HEK293 (cell line): ENCODE measurements around the gene CRYBG2.
"Not testable (repeated sequence)": the region's sequence is repeated elsewhere in the genome, so short reads cannot be mapped to it uniquely, and the experiment has no call there.

Source experiments
- CTCF ChIA-PET: fragments of 350-600 bp; formaldehyde crosslinking; extraction: SDS; loops from one replicate; lab custom pipeline; 2021; ENCODE audit warnings: antibody characterized with exemption; lab: Yijun Ruan, JAX
- POLR2A ChIA-PET: fragments of 300-600 bp; formaldehyde crosslinking; extraction: SDS; loops from one replicate; lab custom pipeline; 2020; ENCODE audit warnings: antibody characterized with exemption, inconsistent platforms; lab: Yijun Ruan, JAX
- H3K27ac ChIP-seq: fragments of 200-500 bp; sonication (Bioruptor generic); 2 replicates; pipeline ENCODE4 v1.5.1; 2014; ENCODE audit warnings: low read depth, low read length, control low read depth, inconsistent platforms; ENCODE audit errors: extremely low read depth
- H3K36me3 ChIP-seq, 2 experiments: fragments of 200-500 bp in 1 of 2; sonication (Bioruptor generic) in 1 of 2; 1 replicate in 1 of 2; 2 replicates in 1 of 2; pipeline ENCODE4 v1.5.1; 2014 to 2017; ENCODE audit warnings: inconsistent platforms in 2 of 2, low read length in 2 of 2; ENCODE audit not compliant: control insufficient read depth in 2 of 2, insufficient read depth in 1 of 2
- H3K4me1 ChIP-seq: fragments of 200-500 bp; sonication (Bioruptor generic); 2 replicates; pipeline ENCODE4 v1.5.1; 2014; ENCODE audit warnings: mild to moderate bottlenecking, low read length, inconsistent platforms; ENCODE audit not compliant: control insufficient read depth, insufficient read depth
- H3K4me3 ChIP-seq: 2 replicates; pipeline ENCODE4 v1.5.1; 2011; ENCODE audit warnings: low read depth, mild to moderate bottlenecking, control low read depth, low read length, moderate library complexity
- H3K9me3 ChIP-seq: fragments of 200-500 bp; sonication (Bioruptor generic); 2 replicates; pipeline ENCODE4 v1.5.1; 2014; ENCODE audit warnings: low read depth, low read length, inconsistent platforms; ENCODE audit not compliant: control insufficient read depth, insufficient read depth
- HOXC10 ChIP-seq: sonication (generic); formaldehyde crosslinking; IDR thresholded peaks from 2 replicates; pipeline ENCODE4 v1.8.1; 2023; ENCODE audit warnings: mild to moderate bottlenecking, missing genetic modification reagents
- OSR2 ChIP-seq: fragments of 450-650 bp; formaldehyde crosslinking; IDR thresholded peaks from 2 replicates; pipeline ENCODE4 v1.5.1; 2016; ENCODE audit warnings: missing biosample characterization, missing genetic modification characterization
- PRDM2 ChIP-seq: fragments of 450-650 bp; formaldehyde crosslinking; IDR thresholded peaks from 2 replicates; pipeline ENCODE4 v1.5.1; 2016; ENCODE audit warnings: missing biosample characterization, missing genetic modification characterization, borderline replicate concordance
- PRDM4 ChIP-seq: fragments of 450-650 bp; formaldehyde crosslinking; IDR thresholded peaks from 2 replicates; pipeline ENCODE4 v1.5.1; 2017; ENCODE audit warnings: missing biosample characterization, missing genetic modification characterization
- ZBTB20 ChIP-seq: fragments of 450-650 bp; formaldehyde crosslinking; IDR thresholded peaks from 2 replicates; pipeline ENCODE4 v1.5.1; 2016; ENCODE audit warnings: missing biosample characterization, missing genetic modification characterization
- ZBTB26 ChIP-seq: fragments of 450-650 bp; formaldehyde crosslinking; optimal IDR thresholded peaks from 2 replicates; pipeline ENCODE3; 2016; ENCODE audit warnings: missing biosample characterization, mild to moderate bottlenecking, missing genetic modification characterization
- ZNF211 ChIP-seq: fragments of 450-650 bp; formaldehyde crosslinking; IDR thresholded peaks from 2 replicates; pipeline ENCODE4 v1.5.1; 2016; ENCODE audit warnings: low read depth, missing biosample characterization, missing genetic modification characterization
- ZNF26 ChIP-seq: fragments of 450-650 bp; formaldehyde crosslinking; IDR thresholded peaks from 2 replicates; pipeline ENCODE4 v1.5.1; 2016; ENCODE audit warnings: missing biosample characterization, missing genetic modification characterization
- ZNF311 ChIP-seq: fragments of 450-650 bp; formaldehyde crosslinking; IDR thresholded peaks from 2 replicates; pipeline ENCODE4 v1.5.1; 2017; ENCODE audit warnings: missing biosample characterization, missing genetic modification characterization, borderline replicate concordance
- ZNF350 ChIP-seq: fragments of 450-650 bp; formaldehyde crosslinking; IDR thresholded peaks from 2 replicates; pipeline ENCODE4 v1.5.0; 2017; ENCODE audit warnings: missing biosample characterization, mild to moderate bottlenecking, missing genetic modification characterization
- ZNF510 ChIP-seq: fragments of 450-650 bp; formaldehyde crosslinking; IDR thresholded peaks from 2 replicates; pipeline ENCODE4 v1.5.1; 2018; ENCODE audit warnings: mild to moderate bottlenecking, missing genetic modification characterization, missing biosample characterization; ENCODE audit not compliant: insufficient replicate concordance
- ZNF530 ChIP-seq: fragments of 450-650 bp; formaldehyde crosslinking; IDR thresholded peaks from 2 replicates; pipeline ENCODE4 v1.5.1; 2016; ENCODE audit warnings: low read depth, missing biosample characterization, missing genetic modification characterization
- ZNF555 ChIP-seq: fragments of 450-650 bp; formaldehyde crosslinking; conservative IDR thresholded peaks from 2 replicates; pipeline ENCODE4 v1.5.1; 2017; ENCODE audit warnings: missing biosample characterization, mild to moderate bottlenecking, missing genetic modification characterization, inconsistent platforms
- ZSCAN18 ChIP-seq: fragments of 450-650 bp; formaldehyde crosslinking; IDR thresholded peaks from 2 replicates; pipeline ENCODE4 v1.5.1; 2016; ENCODE audit warnings: missing biosample characterization, missing genetic modification characterization

The CRYBG2 gene

GRCh38 chr1:26293911-26294463 lies 59.9 kb downstream of the CRYBG2 start (continued):
- TF ChIP-seq PRDM2 (no peak), ZNF530 (tag by site-specific recombination) (no peak), OSR2 (tag by site-specific recombination) (no peak), ZNF510 (no peak)

GRCh38 chr1:26292735-26293134 lies 61.2 kb downstream of the CRYBG2 start:
- H3K4me1 ChIP-seq, H3K9me3 ChIP-seq, POLR2A ChIA-PET, H3K4me3 ChIP-seq, H3K27ac ChIP-seq: not testable (repeated sequence)
- H3K36me3 ChIP-seq, result peaks cover 0 to 29% of the 10 kb centered on the region in 2 experiments; a peak in 1 of 3 replicates
- CTCF ChIA-PET, result interaction anchor here (1.0 to 10.2 kb wide), 3 partner anchors 7 to 71 kb away, joined by 5 to 203 read pairs (median 15); partner anchors contain the start of gene CD52

- ChIA-PET POLR2A (no interaction called here), CTCF (interaction anchor here (10.2 kb wide), 1 partner anchor 26 kb away, joined by 203 read pairs; the partner anchor contains the start of gene CD52)
- Histone ChIP-seq H3K4me3 (no peak overlapping the region), H3K4me1 (no peaks in the 10 kb centered on the region), H3K27ac (no peak overlapping the region), H3K9me3 (no peaks in the 10 kb centered on the region), H3K36me3 (peaks cover 0 to 23% of the 10 kb centered on the region in 2 experiments; a peak in 1 of 3 replicates)
- TF ChIP-seq ZNF311 (tag by site-specific recombination) (no peak), HOXC10 (CRISPR knock-in tag) (no peak), ZBTB26 (tag by site-specific recombination) (no peak)
Measured at GRCh38 chr1:26291939-26292338, 62.0 kb downstream of the CRYBG2 start.

- peaks cover 0 to 18% of the 10 kb centered on the region in 2 experiments; a peak in 1 of 3 replicates for H3K36me3 ChIP-seq
- no peak overlapping the region for H3K4me3 ChIP-seq
- ChIA-PET CTCF (interaction anchor here (10.2 kb wide), 1 partner anchor 27 kb away, joined by 203 read pairs; the partner anchor contains the start of gene CD52), POLR2A (no interaction called here)
- H3K4me1 ChIP-seq, result no peaks in the 10 kb centered on the region
- no peaks in the 10 kb centered on the region for H3K9me3 ChIP-seq
- H3K27ac ChIP-seq, result no peak overlapping the region
- TF ChIP-seq ZNF350 (no peak), ZSCAN18 (tag by site-specific recombination) (no peak), ZNF555 (tag by site-specific recombination) (no peak), ZBTB26 (tag by site-specific recombination) (no peak), ZNF211 (tag by site-specific recombination) (no peak), PRDM4 (no peak), ZNF26 (no peak), ZBTB20 (tag by site-specific recombination) (no peak)
Measured at GRCh38 chr1:26291433-26291832, 62.5 kb downstream of the CRYBG2 start.
